ENCODE results near the gene CLDND1. TPM values are rescaled to one million over a fixed set of nuclear protein-coding genes. Genes with fewer than 3 reads are reported as not detected.

CLDND1 gene
- total and polyA plus RNA-seq, 10 of the 15 experiments (the other 5 are each of a cell fraction or from before 2014, with no cell fraction given), result 97.8 to 225 (median 152) TPM

DNA sequence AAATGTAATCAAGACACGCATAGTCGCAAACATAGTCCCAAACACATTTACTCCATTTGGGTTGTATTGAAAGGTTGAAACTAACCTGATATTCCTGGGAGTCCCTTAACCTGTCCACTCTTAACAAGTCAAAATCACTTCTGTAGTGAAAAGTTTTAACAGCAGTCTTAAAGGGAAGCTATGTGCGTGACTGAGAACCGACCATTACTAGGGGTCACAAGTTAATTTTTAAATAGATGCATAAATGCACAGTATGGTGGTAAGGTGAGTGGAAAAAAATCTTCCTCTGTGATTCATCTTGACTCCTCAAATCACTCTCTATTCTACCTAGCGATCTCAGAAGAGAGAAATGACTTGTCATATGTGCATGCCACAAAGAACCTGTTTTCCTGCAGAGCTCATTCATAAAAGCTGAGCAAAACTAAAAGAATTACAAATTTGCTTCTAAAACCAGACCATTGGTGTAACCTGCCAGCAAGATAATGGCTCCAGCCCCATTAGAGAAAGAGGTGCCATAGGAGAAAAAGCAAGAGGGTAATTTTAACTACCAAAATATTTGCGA, 13.8 kb upstream of the CLDND1 start (continued):
- TF ChIP-seq SMARCA5 (IDR thresholded peaks at IDR 0.05) (no peak), SMC3 (IDR thresholded peaks at IDR 0.05; ENCODE audit: borderline replicate concordance, low read length) (peak; percentile 19; the same call in 1 of the 2 replicates), NR2C1 (IDR thresholded peaks at IDR 0.05) (no peak), HDGF (IDR thresholded peaks at IDR 0.05) (no peak), RB1 (IDR thresholded peaks at IDR 0.05; ENCODE audit: borderline replicate concordance) (no peak), LARP7 (IDR thresholded peaks at IDR 0.05) (no peak), SIX5 (IDR thresholded peaks at IDR 0.05; ENCODE audit: low read depth, low read length, severe bottlenecking) (peak; percentile 3), HDAC2 (IDR thresholded peaks at IDR 0.05) (no peak), NR2F1 (conservative IDR thresholded peaks at IDR 0.05) (peak; percentile 96), MYB (IDR thresholded peaks at IDR 0.05; ENCODE audit: borderline replicate concordance, low read depth, low read length) (0 out of 2 replicates have a peak, but pooled peaks have one; percentile 51), NFXL1 (IDR thresholded peaks at IDR 0.05; ENCODE audit: borderline replicate concordance) (no peak), RAD21 (IDR thresholded peaks at IDR 0.05; ENCODE audit: insufficient read depth, low read depth, low read length) (peak; percentile 1; the same call in 1 of the 2 replicates), SP1 (IDR thresholded peaks at IDR 0.05; ENCODE audit: low read depth, low read length) (peak; percentile 61), TBL1XR1 (IDR thresholded peaks at IDR 0.05; ENCODE audit: low read depth, low read length) (peak; percentile 87), CHD1 (IDR thresholded peaks at IDR 0.05; ENCODE audit: low read depth, low read length) (peak; percentile 77; the same call in 1 of the 2 replicates), SUZ12 (IDR thresholded peaks at IDR 0.05; ENCODE audit: unreplicated experiment) (no peak), PAX8 (IDR thresholded peaks at IDR 0.05) (no peak; the same call in 1 of the 2 replicates), CHD4 (IDR thresholded peaks at IDR 0.05) (no peak)
- TF ChIP-seq, protein P1, sequence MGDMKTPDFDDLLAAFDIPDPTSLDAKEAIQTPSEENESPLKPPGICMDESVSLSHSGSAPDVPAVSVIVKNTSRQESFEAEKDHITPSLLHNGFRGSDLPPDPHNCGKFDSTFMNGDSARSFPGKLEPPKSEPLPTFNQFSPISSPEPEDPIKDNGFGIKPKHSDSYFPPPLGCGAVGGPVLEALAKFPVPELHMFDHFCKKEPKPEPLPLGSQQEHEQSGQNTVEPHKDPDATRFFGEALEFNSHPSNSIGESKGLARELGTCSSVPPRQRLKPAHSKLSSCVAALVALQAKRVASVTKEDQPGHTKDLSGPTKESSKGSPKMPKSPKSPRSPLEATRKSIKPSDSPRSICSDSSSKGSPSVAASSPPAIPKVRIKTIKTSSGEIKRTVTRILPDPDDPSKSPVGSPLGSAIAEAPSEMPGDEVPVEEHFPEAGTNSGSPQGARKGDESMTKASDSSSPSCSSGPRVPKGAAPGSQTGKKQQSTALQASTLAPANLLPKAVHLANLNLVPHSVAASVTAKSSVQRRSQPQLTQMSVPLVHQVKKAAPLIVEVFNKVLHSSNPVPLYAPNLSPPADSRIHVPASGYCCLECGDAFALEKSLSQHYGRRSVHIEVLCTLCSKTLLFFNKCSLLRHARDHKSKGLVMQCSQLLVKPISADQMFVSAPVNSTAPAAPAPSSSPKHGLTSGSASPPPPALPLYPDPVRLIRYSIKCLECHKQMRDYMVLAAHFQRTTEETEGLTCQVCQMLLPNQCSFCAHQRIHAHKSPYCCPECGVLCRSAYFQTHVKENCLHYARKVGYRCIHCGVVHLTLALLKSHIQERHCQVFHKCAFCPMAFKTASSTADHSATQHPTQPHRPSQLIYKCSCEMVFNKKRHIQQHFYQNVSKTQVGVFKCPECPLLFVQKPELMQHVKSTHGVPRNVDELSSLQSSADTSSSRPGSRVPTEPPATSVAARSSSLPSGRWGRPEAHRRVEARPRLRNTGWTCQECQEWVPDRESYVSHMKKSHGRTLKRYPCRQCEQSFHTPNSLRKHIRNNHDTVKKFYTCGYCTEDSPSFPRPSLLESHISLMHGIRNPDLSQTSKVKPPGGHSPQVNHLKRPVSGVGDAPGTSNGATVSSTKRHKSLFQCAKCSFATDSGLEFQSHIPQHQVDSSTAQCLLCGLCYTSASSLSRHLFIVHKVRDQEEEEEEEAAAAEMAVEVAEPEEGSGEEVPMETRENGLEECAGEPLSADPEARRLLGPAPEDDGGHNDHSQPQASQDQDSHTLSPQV (IDR thresholded peaks at IDR 0.05), result peak; percentile 9; the same call in 1 of the 2 replicates
- TF ChIP-seq, protein P2, sequence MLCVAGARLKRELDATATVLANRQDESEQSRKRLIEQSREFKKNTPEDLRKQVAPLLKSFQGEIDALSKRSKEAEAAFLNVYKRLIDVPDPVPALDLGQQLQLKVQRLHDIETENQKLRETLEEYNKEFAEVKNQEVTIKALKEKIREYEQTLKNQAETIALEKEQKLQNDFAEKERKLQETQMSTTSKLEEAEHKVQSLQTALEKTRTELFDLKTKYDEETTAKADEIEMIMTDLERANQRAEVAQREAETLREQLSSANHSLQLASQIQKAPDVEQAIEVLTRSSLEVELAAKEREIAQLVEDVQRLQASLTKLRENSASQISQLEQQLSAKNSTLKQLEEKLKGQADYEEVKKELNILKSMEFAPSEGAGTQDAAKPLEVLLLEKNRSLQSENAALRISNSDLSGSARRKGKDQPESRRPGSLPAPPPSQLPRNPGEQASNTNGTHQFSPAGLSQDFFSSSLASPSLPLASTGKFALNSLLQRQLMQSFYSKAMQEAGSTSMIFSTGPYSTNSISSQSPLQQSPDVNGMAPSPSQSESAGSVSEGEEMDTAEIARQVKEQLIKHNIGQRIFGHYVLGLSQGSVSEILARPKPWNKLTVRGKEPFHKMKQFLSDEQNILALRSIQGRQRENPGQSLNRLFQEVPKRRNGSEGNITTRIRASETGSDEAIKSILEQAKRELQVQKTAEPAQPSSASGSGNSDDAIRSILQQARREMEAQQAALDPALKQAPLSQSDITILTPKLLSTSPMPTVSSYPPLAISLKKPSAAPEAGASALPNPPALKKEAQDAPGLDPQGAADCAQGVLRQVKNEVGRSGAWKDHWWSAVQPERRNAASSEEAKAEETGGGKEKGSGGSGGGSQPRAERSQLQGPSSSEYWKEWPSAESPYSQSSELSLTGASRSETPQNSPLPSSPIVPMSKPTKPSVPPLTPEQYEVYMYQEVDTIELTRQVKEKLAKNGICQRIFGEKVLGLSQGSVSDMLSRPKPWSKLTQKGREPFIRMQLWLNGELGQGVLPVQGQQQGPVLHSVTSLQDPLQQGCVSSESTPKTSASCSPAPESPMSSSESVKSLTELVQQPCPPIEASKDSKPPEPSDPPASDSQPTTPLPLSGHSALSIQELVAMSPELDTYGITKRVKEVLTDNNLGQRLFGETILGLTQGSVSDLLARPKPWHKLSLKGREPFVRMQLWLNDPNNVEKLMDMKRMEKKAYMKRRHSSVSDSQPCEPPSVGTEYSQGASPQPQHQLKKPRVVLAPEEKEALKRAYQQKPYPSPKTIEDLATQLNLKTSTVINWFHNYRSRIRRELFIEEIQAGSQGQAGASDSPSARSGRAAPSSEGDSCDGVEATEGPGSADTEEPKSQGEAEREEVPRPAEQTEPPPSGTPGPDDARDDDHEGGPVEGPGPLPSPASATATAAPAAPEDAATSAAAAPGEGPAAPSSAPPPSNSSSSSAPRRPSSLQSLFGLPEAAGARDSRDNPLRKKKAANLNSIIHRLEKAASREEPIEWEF (IDR thresholded peaks at IDR 0.05; ENCODE audit: insufficient replicate concordance, low read depth, low read length), result peak; percentile 26
- TF ChIP-seq, protein P3, sequence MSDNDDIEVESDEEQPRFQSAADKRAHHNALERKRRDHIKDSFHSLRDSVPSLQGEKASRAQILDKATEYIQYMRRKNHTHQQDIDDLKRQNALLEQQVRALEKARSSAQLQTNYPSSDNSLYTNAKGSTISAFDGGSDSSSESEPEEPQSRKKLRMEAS (IDR thresholded peaks at IDR 0.05; ENCODE audit: low read depth, low read length), result no peak
- TF ChIP-seq, protein P4, sequence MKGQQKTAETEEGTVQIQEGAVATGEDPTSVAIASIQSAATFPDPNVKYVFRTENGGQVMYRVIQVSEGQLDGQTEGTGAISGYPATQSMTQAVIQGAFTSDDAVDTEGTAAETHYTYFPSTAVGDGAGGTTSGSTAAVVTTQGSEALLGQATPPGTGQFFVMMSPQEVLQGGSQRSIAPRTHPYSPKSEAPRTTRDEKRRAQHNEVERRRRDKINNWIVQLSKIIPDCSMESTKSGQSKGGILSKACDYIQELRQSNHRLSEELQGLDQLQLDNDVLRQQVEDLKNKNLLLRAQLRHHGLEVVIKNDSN (IDR thresholded peaks at IDR 0.05; ENCODE audit: borderline replicate concordance, extremely low read length, insufficient read depth, low read depth, low read length), result no peak
